Tibial nerve (tissue), 4 donors: Measurements from ENCODE around the gene EEF1AKMT3.

ENCODE experiments used
- EP300 ChIP-seq, 2 donors: sonication (generic); formaldehyde crosslinking; IDR thresholded peaks; one replicate each; pipeline ENCODE4 v1.6.1; 2017; ENCODE audit warnings: antibody characterized with exemption in 2 of 2, mild to moderate bottlenecking in 1 of 2
- POLR2A ChIP-seq, 2 donors: fragments of 450-650 bp; IDR thresholded peaks; one replicate each; pipeline ENCODE4 v1.6.1; 2017; ENCODE audit warnings: antibody characterized with exemption in 2 of 2, mild to moderate bottlenecking in 2 of 2, moderate library complexity in 2 of 2
- TF ChIP-seq, protein P1 (sequence below), 5 experiments: fragments of 200-600 bp in 3 of 5; fragments of 450-650 bp in 2 of 5; sonication (generic) in 3 of 5; IDR thresholded peaks; one replicate each; pipeline ENCODE4 v1.5.1; 2016 to 2019; ENCODE audit warnings: antibody characterized with exemption in 5 of 5, mild to moderate bottlenecking in 3 of 5, moderate library complexity in 2 of 5

DNA sequence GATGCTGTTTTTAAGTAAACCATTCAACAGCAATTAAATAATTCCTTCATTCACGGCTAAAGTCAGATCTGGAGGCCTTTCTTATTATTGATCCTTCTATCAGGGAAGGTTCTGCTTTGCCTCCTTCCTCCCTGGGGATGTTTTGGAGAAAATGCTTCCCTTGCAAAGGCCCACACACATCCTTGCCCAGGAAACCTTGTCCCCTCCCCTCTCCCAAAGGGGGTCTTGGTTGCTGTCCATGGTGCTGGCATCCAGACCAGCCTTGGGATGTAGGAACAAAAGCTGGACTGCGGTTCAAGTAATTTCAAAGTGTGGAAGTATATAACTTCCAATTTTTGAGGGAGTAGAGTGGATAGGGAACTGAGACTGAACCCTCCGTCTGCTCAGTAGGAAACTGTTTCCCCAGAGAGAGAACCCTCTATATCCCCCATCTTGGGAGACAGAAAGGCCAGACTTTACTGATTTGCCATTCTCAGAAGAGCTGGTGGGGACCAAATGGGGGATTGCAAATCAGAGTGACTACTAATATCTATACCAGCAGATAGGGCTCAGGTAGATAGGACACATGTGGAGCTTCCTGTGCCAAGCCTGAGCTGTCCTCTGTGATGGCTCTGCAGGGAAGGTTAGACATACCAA is 11.9 kb upstream of the EEF1AKMT3 start:
- TF ChIP-seq, protein P1, sequence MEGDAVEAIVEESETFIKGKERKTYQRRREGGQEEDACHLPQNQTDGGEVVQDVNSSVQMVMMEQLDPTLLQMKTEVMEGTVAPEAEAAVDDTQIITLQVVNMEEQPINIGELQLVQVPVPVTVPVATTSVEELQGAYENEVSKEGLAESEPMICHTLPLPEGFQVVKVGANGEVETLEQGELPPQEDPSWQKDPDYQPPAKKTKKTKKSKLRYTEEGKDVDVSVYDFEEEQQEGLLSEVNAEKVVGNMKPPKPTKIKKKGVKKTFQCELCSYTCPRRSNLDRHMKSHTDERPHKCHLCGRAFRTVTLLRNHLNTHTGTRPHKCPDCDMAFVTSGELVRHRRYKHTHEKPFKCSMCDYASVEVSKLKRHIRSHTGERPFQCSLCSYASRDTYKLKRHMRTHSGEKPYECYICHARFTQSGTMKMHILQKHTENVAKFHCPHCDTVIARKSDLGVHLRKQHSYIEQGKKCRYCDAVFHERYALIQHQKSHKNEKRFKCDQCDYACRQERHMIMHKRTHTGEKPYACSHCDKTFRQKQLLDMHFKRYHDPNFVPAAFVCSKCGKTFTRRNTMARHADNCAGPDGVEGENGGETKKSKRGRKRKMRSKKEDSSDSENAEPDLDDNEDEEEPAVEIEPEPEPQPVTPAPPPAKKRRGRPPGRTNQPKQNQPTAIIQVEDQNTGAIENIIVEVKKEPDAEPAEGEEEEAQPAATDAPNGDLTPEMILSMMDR (IDR thresholded peaks at IDR 0.05), result no peak
- no peak for TF ChIP-seq EP300 (IDR thresholded peaks at IDR 0.05)
- no peak for TF ChIP-seq POLR2A (IDR thresholded peaks at IDR 0.05)
